K562 (cell line): ENCODE data around the gene FBRS. TPM values are rescaled to one million over a fixed set of nuclear protein-coding genes. Genes with fewer than 3 reads are reported as not detected.

Source experiments
- CCNT2 ChIP-seq: IDR thresholded peaks from 2 replicates; pipeline ENCODE4 v1.6.1; 2011; ENCODE audit warnings: borderline replicate concordance, low read depth, mild to moderate bottlenecking, moderate library complexity, mixed read lengths, low read length; ENCODE audit not compliant: insufficient read length; ENCODE audit errors: extremely low read depth
- FIP1L1 ChIP-seq: fragments of 200-400 bp; formaldehyde crosslinking; IDR thresholded peaks from 2 replicates; pipeline ENCODE4 v1.6.1; 2018; ENCODE audit warnings: mild to moderate bottlenecking, low read depth, low read length; ENCODE audit not compliant: poor library complexity, severe bottlenecking
- IFI16 ChIP-seq: fragments of 250-450 bp; sonication (Bioruptor Pico); IDR thresholded peaks from 2 replicates; pipeline ENCODE4 v2.1.2; 2022; ENCODE audit warnings: mild to moderate bottlenecking, inconsistent platforms
- KDM2B ChIP-seq: fragments of 250-450 bp; sonication (Bioruptor Pico); IDR thresholded peaks from 2 replicates; pipeline ENCODE4 v1.8.0; 2021; ENCODE audit warnings: mild to moderate bottlenecking, moderate library complexity
- MAZ ChIP-seq, 2 experiments: fragments of 450-650 bp in 1 of 2; sonication (generic) in 1 of 2; formaldehyde crosslinking; IDR thresholded peaks in 1 of 2; conservative IDR thresholded peaks in 1 of 2; 2 replicates each; pipeline versions ENCODE4 v1.4.0 to v1.5.0; 2020; ENCODE audit warnings: mild to moderate bottlenecking in 1 of 2, missing genetic modification reagents in 1 of 2
- PHB2 ChIP-seq: fragments of 450-650 bp; IDR thresholded peaks from 2 replicates; pipeline ENCODE4 v1.6.1; 2017; ENCODE audit warnings: low read depth
- RBM25 ChIP-seq: fragments of 200-400 bp; formaldehyde crosslinking; IDR thresholded peaks from 2 replicates; pipeline ENCODE4 v1.6.1; 2018; ENCODE audit warnings: low read length, low read depth, moderate library complexity; ENCODE audit not compliant: severe bottlenecking
- RBM39 ChIP-seq: fragments of 200-400 bp; formaldehyde crosslinking; optimal IDR thresholded peaks from 2 replicates; pipeline ENCODE3; 2018; ENCODE audit warnings: low read depth, low read length
- TAF7 ChIP-seq: fragments of 450-650 bp; IDR thresholded peaks from 2 replicates; pipeline ENCODE4 v1.6.1; 2016; ENCODE audit warnings: missing genetic modification characterization, missing compliant biosample characterization
- TARDBP ChIP-seq: fragments of 450-650 bp; IDR thresholded peaks from 2 replicates; pipeline ENCODE4 v1.6.1; 2016
- ZC3H8 ChIP-seq: fragments of 450-650 bp; IDR thresholded peaks from 2 replicates; pipeline ENCODE4 v1.6.1; 2017
- ZFX ChIP-seq: sonication (generic); formaldehyde crosslinking; IDR thresholded peaks from 2 replicates; pipeline ENCODE4 v1.8.0; 2022; ENCODE audit warnings: mild to moderate bottlenecking, missing genetic modification reagents, moderate library complexity
- ZNF324 ChIP-seq: fragments of 250-450 bp; sonication (Bioruptor Pico); IDR thresholded peaks from 2 replicates; pipeline ENCODE4 v1.4.0; 2020; ENCODE audit warnings: mild to moderate bottlenecking
- ZNF583 ChIP-seq: fragments of 250-450 bp; sonication (Bioruptor Pico); IDR thresholded peaks from 2 replicates; pipeline ENCODE4 v1.4.0; 2020
- polyA plus RNA-seq, 8 experiments: library from polyadenylated mRNA; depleted of rRNA in 4 of 8; stranded (reverse) in 5 of 8; unstranded in 3 of 8; fragments of >200 nt; fragmentation: Nextera tagmentation in 2 of 8; fragmentation: Illumina TruSeq in 1 of 8; extraction: Ambion mirVana in 2 of 8; extraction: Trizol in 1 of 8; gene quantifications; 2 replicates each; pipeline versions ENCODE4 v1.2.1 to v1.2.3, GENCODE V29; 2011 to 2014; ENCODE audit warnings: inconsistent platforms in 1 of 8, missing spikeins in 1 of 8
- total RNA-seq, 7 experiments: library from RNA; depleted of rRNA in 6 of 7; stranded (reverse); fragments of >200 nt in 6 of 7; fragmentation: Illumina TruSeq in 2 of 7; extraction: Trizol in 2 of 7; gene quantifications; 2 replicates each; pipeline versions ENCODE4 v1.2.1 to v1.2.3, GENCODE V29; 2011 to 2021; ENCODE audit warnings: low replicate concordance in 1 of 7
- TF ChIP-seq, protein P1 (sequence below): sonication (generic); formaldehyde crosslinking; IDR thresholded peaks from 2 replicates; pipeline ENCODE4 v1.8.0; 2022; ENCODE audit warnings: mild to moderate bottlenecking, missing genetic modification reagents
- TF ChIP-seq, protein P2 (sequence below), 3 experiments: IDR thresholded peaks in 2 of 3; conservative IDR thresholded peaks in 1 of 3; 2 replicates each; pipeline ENCODE4 v1.5.1; 2011 to 2012; ENCODE audit warnings: low read length in 3 of 3, mild to moderate bottlenecking in 3 of 3, control low read depth in 2 of 3, improper control_type of control experiment in 1 of 3, inconsistent platforms in 1 of 3, low read depth in 1 of 3, mixed read lengths in 1 of 3, moderate library complexity in 1 of 3; ENCODE audit not compliant: insufficient read depth in 2 of 3
- TF ChIP-seq, protein P3 (sequence below), 2 experiments: fragments of 250-450 bp in 1 of 2; fragments of 450-650 bp in 1 of 2; sonication (Bioruptor Pico) in 1 of 2; IDR thresholded peaks; 2 replicates each; pipeline versions ENCODE4 v1.6.1 to v1.8.0; 2016 to 2021; ENCODE audit warnings: mild to moderate bottlenecking in 2 of 2, moderate library complexity in 2 of 2, missing compliant biosample characterization in 1 of 2, missing genetic modification characterization in 1 of 2
- TF ChIP-seq, protein P4 (sequence below): sonication (generic); formaldehyde crosslinking; IDR thresholded peaks from 2 replicates; pipeline ENCODE4 v1.8.1; 2023; ENCODE audit warnings: missing genetic modification reagents, mild to moderate bottlenecking, borderline replicate concordance

Gene FBRS
- total and polyA plus RNA-seq, 9 of the 15 experiments (the other 6 are each of a cell fraction or from before 2014, with no cell fraction given): 0.32 to 59.5 (median 13.1) TPM

DNA sequence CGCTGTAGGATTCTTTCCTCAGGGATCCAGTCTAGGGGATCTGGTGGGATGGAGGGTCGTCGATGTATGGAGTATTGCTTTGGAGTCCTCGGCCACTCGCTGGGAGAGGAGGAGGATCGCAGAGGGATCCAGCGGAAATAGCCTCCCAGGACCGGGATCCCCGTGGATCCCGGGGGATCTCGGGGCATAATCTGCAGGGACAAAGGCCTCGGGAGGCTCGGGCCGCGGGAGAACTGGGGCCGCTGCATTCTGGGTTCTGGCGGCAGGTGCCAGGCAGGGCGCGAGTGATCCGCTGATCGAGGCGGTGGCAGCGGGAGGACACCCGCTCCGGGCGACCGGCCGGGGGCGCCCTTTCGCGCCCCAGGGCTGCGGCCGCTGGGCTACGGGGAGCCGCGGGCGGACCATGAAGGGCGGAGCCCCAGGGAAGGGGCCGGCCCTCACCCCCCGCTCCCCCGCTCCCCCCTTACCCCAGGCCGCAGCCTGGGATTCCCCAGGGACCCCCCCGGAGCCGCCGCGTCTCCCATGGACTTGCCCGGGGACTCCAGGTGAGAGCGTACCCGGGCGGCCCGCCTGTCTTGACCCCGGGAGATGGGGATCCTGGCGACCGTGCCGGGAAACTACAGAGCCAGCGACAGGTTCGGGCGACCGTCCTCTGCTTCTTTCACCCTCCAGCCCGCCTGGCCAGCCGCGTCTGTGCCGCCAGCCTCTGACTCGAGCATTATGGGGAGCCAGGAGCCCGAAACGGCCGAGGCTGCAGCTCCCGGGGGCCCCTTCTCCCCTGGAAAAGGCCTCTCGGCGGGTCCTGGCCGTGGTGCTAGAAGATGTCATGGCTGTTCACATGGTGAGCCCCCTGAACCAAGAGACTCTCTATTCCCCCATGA lies 6.9 kb upstream of the FBRS start (continued):
- TF ChIP-seq, protein P1, sequence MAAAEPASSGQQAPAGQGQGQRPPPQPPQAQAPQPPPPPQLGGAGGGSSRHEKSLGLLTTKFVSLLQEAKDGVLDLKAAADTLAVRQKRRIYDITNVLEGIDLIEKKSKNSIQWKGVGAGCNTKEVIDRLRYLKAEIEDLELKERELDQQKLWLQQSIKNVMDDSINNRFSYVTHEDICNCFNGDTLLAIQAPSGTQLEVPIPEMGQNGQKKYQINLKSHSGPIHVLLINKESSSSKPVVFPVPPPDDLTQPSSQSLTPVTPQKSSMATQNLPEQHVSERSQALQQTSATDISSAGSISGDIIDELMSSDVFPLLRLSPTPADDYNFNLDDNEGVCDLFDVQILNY: 0 out of 2 replicates have a peak, but pooled peaks have one; percentile 39
- TF ChIP-seq, protein P2, sequence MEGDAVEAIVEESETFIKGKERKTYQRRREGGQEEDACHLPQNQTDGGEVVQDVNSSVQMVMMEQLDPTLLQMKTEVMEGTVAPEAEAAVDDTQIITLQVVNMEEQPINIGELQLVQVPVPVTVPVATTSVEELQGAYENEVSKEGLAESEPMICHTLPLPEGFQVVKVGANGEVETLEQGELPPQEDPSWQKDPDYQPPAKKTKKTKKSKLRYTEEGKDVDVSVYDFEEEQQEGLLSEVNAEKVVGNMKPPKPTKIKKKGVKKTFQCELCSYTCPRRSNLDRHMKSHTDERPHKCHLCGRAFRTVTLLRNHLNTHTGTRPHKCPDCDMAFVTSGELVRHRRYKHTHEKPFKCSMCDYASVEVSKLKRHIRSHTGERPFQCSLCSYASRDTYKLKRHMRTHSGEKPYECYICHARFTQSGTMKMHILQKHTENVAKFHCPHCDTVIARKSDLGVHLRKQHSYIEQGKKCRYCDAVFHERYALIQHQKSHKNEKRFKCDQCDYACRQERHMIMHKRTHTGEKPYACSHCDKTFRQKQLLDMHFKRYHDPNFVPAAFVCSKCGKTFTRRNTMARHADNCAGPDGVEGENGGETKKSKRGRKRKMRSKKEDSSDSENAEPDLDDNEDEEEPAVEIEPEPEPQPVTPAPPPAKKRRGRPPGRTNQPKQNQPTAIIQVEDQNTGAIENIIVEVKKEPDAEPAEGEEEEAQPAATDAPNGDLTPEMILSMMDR (IDR thresholded peaks at IDR 0.05 in 2 of 3, conservative IDR thresholded peaks at IDR 0.05 in 1 of 3; ENCODE audit: insufficient read depth in 2 of 3, low read depth in 1 of 3, low read length in 3 of 3): peak; percentile 76 to 90 (median 76)
- TF ChIP-seq TAF7 (tag) (peak; percentile 39; the same call in 1 of the 2 replicates), IFI16 (CRISPR knock-in tag) (no peak), RBM25 (peak; percentile 30), KDM2B (CRISPR knock-in tag) (0 out of 2 replicates have a peak, but pooled peaks have one; percentile 78), ZFX (peak; percentile 56), PHB2 (0 out of 2 replicates have a peak, but pooled peaks have one; percentile 28), FIP1L1 (peak; percentile 5), RBM39 (peak; percentile 77), CCNT2 (peak; percentile 88), TARDBP (0 out of 2 replicates have a peak, but pooled peaks have one; percentile 39), ZC3H8 (no peak), MAZ (CRISPR knock-in tag; conservative IDR thresholded peaks at IDR 0.05 in 1 of 2, IDR thresholded peaks at IDR 0.05 in 1 of 2) (peak in 1 of 2 experiments; percentile 78; a peak in 3 of 4 replicates), ZNF324 (CRISPR knock-in tag) (0 out of 2 replicates have a peak, but pooled peaks have one; percentile 29), ZNF583 (0 out of 2 replicates have a peak, but pooled peaks have one; percentile 44)
- TF ChIP-seq, protein P3, sequence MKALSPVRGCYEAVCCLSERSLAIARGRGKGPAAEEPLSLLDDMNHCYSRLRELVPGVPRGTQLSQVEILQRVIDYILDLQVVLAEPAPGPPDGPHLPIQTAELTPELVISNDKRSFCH (CRISPR knock-in tag; IDR thresholded peaks at IDR 0.05): no peak
- TF ChIP-seq, protein P3 (tag; IDR thresholded peaks at IDR 0.05): peak; percentile 16; the same call in 1 of the 2 replicates
- TF ChIP-seq, protein P4, sequence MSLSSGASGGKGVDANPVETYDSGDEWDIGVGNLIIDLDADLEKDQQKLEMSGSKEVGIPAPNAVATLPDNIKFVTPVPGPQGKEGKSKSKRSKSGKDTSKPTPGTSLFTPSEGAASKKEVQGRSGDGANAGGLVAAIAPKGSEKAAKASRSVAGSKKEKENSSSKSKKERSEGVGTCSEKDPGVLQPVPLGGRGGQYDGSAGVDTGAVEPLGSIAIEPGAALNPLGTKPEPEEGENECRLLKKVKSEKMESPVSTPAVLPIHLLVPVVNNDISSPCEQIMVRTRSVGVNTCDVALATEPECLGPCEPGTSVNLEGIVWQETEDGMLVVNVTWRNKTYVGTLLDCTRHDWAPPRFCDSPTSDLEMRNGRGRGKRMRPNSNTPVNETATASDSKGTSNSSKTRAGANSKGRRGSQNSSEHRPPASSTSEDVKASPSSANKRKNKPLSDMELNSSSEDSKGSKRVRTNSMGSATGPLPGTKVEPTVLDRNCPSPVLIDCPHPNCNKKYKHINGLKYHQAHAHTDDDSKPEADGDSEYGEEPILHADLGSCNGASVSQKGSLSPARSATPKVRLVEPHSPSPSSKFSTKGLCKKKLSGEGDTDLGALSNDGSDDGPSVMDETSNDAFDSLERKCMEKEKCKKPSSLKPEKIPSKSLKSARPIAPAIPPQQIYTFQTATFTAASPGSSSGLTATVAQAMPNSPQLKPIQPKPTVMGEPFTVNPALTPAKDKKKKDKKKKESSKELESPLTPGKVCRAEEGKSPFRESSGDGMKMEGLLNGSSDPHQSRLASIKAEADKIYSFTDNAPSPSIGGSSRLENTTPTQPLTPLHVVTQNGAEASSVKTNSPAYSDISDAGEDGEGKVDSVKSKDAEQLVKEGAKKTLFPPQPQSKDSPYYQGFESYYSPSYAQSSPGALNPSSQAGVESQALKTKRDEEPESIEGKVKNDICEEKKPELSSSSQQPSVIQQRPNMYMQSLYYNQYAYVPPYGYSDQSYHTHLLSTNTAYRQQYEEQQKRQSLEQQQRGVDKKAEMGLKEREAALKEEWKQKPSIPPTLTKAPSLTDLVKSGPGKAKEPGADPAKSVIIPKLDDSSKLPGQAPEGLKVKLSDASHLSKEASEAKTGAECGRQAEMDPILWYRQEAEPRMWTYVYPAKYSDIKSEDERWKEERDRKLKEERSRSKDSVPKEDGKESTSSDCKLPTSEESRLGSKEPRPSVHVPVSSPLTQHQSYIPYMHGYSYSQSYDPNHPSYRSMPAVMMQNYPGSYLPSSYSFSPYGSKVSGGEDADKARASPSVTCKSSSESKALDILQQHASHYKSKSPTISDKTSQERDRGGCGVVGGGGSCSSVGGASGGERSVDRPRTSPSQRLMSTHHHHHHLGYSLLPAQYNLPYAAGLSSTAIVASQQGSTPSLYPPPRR: no peak
